ENCODE results near the gene GTSE1.

The GTSE1 gene

GRCh38 chr22:46367707-46368191, 71.1 kb downstream of the GTSE1 start:
- DNase-seq, result peak; percentile 69

- DNase-seq, result no peak
Observed at GRCh38 chr22:46368422-46368821, 71.8 kb downstream of the GTSE1 start.

DNA sequence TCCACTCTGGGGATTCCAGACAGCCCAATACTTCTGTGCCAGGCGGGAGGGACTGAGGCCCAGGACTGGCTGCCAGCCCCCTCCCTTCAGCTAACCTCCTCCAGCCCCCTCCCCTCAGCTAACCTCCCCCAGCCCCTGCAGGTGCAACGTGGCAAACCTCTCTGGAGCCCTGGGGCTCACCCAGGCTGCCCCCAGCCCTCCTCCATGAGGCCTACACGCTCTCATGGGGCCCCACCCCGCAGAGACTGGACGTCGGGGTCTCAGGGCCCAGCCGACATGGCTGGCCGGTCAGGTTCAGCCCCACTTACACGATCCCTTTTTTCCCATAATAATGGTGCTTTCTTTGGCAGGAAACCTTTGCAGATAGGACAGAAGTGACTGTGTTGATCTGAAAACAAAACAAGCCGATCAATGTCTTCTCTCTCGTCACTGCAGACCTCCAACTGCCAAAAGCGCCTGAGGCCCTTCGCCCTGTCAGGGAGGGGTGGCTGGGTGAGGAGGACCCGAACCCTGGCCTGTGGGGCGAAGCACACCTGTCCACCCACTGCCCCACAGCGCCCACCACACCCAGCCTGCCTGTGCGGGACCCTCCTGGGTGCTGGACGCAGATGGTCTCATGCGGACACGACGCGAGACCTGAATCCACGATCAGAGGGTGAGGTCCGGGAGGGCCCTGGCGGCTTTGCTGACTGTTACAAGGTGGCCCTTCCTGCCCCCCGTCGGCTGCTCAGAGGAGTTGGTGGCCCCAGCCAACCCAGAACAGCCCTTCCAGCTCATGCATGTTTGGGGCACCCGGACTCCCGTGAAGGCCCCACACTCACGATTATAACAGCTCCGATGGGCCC, 72.4 kb downstream of the GTSE1 start:
- no peak for DNase-seq

DNA sequence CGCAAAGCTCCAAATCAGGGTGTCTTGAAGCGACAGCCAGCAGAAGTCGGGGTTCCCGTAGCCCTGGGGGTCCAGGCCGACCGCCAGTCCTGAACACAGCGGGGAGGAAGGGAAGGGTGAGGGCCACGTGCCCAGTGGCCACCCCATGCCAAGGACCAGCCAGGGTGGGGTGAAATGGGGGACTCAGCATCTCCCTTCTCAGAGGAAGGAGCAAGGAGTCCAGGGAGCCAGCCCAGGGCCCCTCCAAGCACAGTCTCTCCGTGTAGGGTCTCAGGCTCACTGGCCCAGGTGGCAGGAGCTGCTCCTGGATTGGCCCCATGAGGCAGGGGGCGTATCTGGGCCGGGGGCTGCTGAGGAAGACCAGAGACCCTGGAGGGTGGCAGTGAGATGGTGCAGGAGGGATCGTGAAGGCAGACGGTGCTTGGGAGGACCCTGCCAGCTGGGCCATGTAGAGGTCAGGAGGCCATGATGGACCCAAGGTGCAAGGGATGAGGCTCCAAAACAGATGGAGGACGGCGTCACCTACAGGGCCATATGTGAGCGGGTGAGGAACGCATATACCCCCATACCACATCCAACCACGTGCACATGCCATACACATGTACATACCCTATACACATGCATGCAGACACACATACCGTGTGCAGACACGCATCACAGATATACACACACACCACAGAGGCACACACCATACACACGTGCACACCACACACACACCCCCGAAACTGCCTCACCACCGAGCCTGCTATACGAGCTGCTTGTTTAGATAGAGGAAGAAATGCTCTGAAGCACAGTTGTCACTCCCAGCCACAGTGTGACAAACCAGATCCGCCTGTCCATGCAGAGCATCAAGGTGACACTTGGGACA, 73.3 kb downstream of the GTSE1 start:
- DNase-seq, result peak; percentile 18

- DNase-seq, result peak; percentile 70
Observed at GRCh38 chr22:46370584-46371291, 74.1 kb downstream of the GTSE1 start.

GRCh38 chr22:46371623-46372226, 75.1 kb downstream of the GTSE1 start:
- no peak for DNase-seq

GRCh38 chr22:46372686-46373085, 76.0 kb downstream of the GTSE1 start:
- no peak for DNase-seq

- DNase-seq, result peak; percentile 51
Observed at GRCh38 chr22:46373159-46373558, 76.5 kb downstream of the GTSE1 start.

GRCh38 chr22:46373921-46374662, 77.4 kb downstream of the GTSE1 start:
- peak; percentile 39 for DNase-seq

DNA sequence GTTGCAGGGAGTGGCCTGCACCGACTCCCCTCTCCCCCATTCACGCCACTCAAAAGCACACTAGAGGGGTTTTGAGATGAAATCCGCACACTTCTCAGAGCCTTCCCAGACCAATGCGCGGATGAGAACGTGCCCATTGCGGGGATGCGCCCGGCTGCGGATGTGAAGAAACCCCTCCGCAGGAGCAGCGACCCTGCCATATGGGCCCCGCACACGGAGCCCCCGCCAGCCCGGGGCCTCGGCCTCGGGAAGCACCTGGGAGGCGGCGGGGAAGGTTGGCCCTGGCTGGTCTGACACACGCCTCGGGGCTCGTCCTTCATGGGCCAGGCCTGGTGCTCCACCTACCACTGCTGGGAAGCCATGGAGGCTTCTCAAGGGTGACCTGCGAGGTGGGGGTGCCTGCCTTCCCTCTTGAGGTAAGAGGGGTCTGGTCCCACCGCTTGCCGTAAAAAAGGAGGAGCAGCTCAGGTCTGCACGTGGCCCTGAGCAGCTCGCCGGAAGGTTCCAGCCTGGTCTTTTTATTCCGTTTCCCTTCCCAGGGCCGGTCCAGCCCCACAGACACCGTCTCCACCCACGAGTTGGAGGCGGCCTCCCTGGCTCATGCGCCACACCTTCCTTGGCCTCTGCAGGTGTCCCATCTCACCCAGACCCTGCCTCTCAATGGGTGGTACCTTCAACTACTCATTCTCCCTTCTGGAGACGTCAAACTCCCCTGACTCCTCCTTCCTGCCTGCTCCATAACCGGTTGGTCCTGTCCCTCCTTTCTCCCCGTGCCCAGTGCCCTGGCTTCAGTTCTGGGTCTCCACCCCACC, 78.2 kb downstream of the GTSE1 start:
- DNase-seq, result no peak

GRCh38 chr22:46376111-46376510, 79.4 kb downstream of the GTSE1 start:
- DNase-seq, result no peak

- DNase-seq, result no peak
Observed at GRCh38 chr22:46376908-46377524, 80.3 kb downstream of the GTSE1 start.

- no peak for DNase-seq
Observed at GRCh38 chr22:46377525-46378425, 81.1 kb downstream of the GTSE1 start.

- DNase-seq, result no peak
Observed at GRCh38 chr22:46378426-46379065, 81.9 kb downstream of the GTSE1 start.

DNA sequence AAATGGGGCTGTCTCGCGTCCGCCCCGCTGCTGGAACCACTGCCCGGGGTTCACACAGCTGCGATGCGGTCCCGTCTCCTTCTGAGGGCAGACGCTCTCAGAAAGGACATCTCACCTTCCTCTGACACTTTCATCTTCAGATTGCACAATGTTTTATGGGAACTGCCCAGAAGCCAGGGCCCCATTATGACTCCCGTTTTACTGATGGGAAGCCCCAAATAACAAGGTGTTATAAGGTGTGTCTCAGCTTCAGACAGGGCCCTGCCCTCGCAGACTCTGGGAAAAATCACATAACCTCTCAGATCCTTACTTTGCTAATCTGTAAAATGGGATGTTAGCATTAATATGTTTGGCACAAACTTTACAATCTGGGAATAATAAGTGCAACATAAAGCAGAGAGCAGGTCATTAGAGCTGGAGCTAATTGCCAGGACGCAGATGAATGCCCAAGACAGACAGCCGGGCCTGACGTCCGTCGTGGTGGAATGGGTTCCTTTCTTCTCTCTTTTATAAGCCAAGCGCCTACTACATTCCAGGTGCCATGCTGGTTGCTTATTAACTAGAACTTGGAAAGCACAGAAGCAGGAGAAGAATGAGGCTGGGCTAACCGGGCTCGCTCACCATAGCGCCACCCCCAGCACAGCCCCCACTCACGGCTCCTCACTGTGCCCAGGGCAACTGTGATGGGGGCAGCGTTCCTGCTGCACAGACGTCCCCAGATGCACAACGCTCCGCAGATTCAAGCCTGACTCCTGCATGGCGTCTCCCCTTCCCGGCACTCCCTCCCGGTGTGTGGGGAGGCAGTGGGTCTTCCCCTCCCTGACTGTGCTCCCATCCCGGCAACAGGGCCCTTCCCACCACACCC, 82.6 kb downstream of the GTSE1 start:
- no peak for DNase-seq

- DNase-seq, result no peak
Observed at GRCh38 chr22:46380069-46380468, 83.4 kb downstream of the GTSE1 start.
